Astrocyte (in vitro differentiated cells and primary cell): ENCODE results near the gene NUDT21. TPM values are rescaled to one million over a fixed set of nuclear protein-coding genes. Genes with fewer than 3 reads are reported as not detected.
A peak's percentile ranks its signal among the peaks of the same experiment; 100 is the strongest.

Experiments used
- DNase-seq: peaks from one replicate; pipeline ENCODE4 v3.0.0-alpha.2; 2010; ENCODE audit warnings: low read depth
- FAIRE-seq: peaks from 2 replicates; lab custom pipeline; 2011; peaks lifted over from hg19 to GRCh38; lab: Jason Lieb, UNC
- H2AFZ ChIP-seq: 2 replicates; pipeline ENCODE4 v1.6.0; 2012; ENCODE audit warnings: low read depth, low read length, inconsistent platforms
- H3K27ac ChIP-seq: 2 replicates; pipeline ENCODE4 v1.5.1; 2011; ENCODE audit warnings: low read depth, low read length, inconsistent platforms
- H3K27me3 ChIP-seq: 2 replicates; pipeline ENCODE4 v1.6.0; 2011; ENCODE audit warnings: low read length, inconsistent platforms; ENCODE audit not compliant: insufficient read depth
- H3K36me3 ChIP-seq: 2 replicates; pipeline ENCODE4 v1.5.1; 2011; ENCODE audit warnings: low read length, inconsistent platforms; ENCODE audit not compliant: insufficient read depth
- H3K4me1 ChIP-seq: 2 replicates; pipeline ENCODE4 v1.5.1; 2011; ENCODE audit warnings: low read length, inconsistent platforms; ENCODE audit not compliant: insufficient read depth
- H3K4me2 ChIP-seq: 2 replicates; pipeline ENCODE4 v1.6.0; 2012; ENCODE audit warnings: low read length, inconsistent platforms
- H3K4me3 ChIP-seq: 2 replicates; pipeline ENCODE4 v1.5.1; 2011; ENCODE audit warnings: low read depth, mild to moderate bottlenecking, low read length, inconsistent platforms; ENCODE audit not compliant: insufficient read depth
- H3K79me2 ChIP-seq: 2 replicates; pipeline ENCODE4 v1.6.0; 2012; ENCODE audit warnings: mild to moderate bottlenecking, low read length, inconsistent platforms; ENCODE audit not compliant: insufficient read depth
- H3K9ac ChIP-seq: 2 replicates; pipeline ENCODE4 v1.6.0; 2012; ENCODE audit warnings: mild to moderate bottlenecking, low read length, inconsistent platforms
- H3K9me3 ChIP-seq: 2 replicates; pipeline ENCODE4 v1.5.1; 2012; ENCODE audit warnings: low read depth, mild to moderate bottlenecking, low read length, inconsistent platforms; ENCODE audit not compliant: insufficient read depth
- H4K20me1 ChIP-seq: 2 replicates; pipeline ENCODE4 v1.6.0; 2012; ENCODE audit warnings: low read length, inconsistent platforms; ENCODE audit not compliant: insufficient read depth
- H3K27ac Mint-ChIP-seq: one replicate; pipeline ENCODE4 v1.8.0; 2021; ENCODE audit warnings: mild to moderate bottlenecking, mixed read lengths; ENCODE audit not compliant: unreplicated experiment
- H3K27me3 Mint-ChIP-seq: one replicate; pipeline ENCODE4 v1.8.0; 2021; ENCODE audit warnings: low read depth, mixed read lengths; ENCODE audit not compliant: unreplicated experiment
- H3K36me3 Mint-ChIP-seq: one replicate; pipeline ENCODE4 v1.8.0; 2021; ENCODE audit warnings: low read depth, mixed read lengths; ENCODE audit not compliant: unreplicated experiment
- H3K4me1 Mint-ChIP-seq: one replicate; pipeline ENCODE4 v1.8.0; 2021; ENCODE audit warnings: low read depth, mixed read lengths; ENCODE audit not compliant: unreplicated experiment
- H3K4me3 Mint-ChIP-seq: one replicate; pipeline ENCODE4 v1.8.0; 2021; ENCODE audit warnings: mild to moderate bottlenecking, moderate library complexity, mixed read lengths; ENCODE audit not compliant: unreplicated experiment
- H3K9me3 Mint-ChIP-seq: one replicate; pipeline ENCODE4 v1.8.0; 2021; ENCODE audit warnings: mild to moderate bottlenecking, mixed read lengths; ENCODE audit not compliant: unreplicated experiment
- CTCF ChIP-seq: IDR thresholded peaks from 2 replicates; pipeline ENCODE4 v1.5.1; 2011; ENCODE audit warnings: low read depth, mild to moderate bottlenecking, inconsistent platforms, low read length, moderate library complexity; ENCODE audit not compliant: insufficient read depth
- EZH2 ChIP-seq: IDR thresholded peaks from 2 replicates; pipeline ENCODE4 v1.6.1; 2012; ENCODE audit warnings: mild to moderate bottlenecking, low read length, inconsistent platforms; ENCODE audit not compliant: insufficient read depth
- total RNA-seq: library from RNA; stranded (reverse); gene quantifications from 2 replicates; pipeline ENCODE4 v1.2.1, GENCODE V29; 2021

NUDT21 gene
- total RNA-seq, 1 donor from 2014 or later, result 86.0 TPM

- Histone ChIP-seq H3K4me1 (peaks cover 4% of the 10 kb centered on the region), H3K9me3 (no peaks in the 10 kb centered on the region), H3K4me2 (no peak overlapping the region), H3K27ac (no peak overlapping the region), H3K36me3 (peaks cover 45% of the 10 kb centered on the region), H3K9ac (no peak overlapping the region), H4K20me1 (peaks cover 4% of the 10 kb centered on the region), H3K4me3 (no peak overlapping the region), H2AFZ (no peak overlapping the region), H3K79me2 (peaks cover 3% of the 10 kb centered on the region), H3K27me3 (no peaks in the 10 kb centered on the region)
- Mint-ChIP-seq H3K4me3 (no peak overlapping the region), H3K36me3 (peaks cover 24% of the 10 kb centered on the region), H3K27ac (no peak overlapping the region), H3K9me3 (no peaks in the 10 kb centered on the region), H3K4me1 (no peaks in the 10 kb centered on the region), H3K27me3 (no peaks in the 10 kb centered on the region)
- FAIRE-seq (no peak), DNase-seq (no peak)
- no peak for TF ChIP-seq EZH2
- no peak for TF ChIP-seq CTCF
Measured at GRCh38 chr16:56405977-56406672, 45.0 kb downstream of the NUDT21 start.

GRCh38 chr16:56401482-56401881 lies 49.6 kb downstream of the NUDT21 start:
- FAIRE-seq (no peak), DNase-seq (no peak)
- no peak overlapping the region for H3K27ac ChIP-seq
- Mint-ChIP-seq H3K4me3 (no peak overlapping the region), H3K36me3 (peaks cover 23% of the 10 kb centered on the region), H3K27me3 (no peaks in the 10 kb centered on the region), H3K27ac (no peak overlapping the region), H3K9me3 (no peaks in the 10 kb centered on the region), H3K4me1 (no peaks in the 10 kb centered on the region)
- no peaks in the 10 kb centered on the region for H3K4me1 ChIP-seq
- H3K9ac ChIP-seq, result no peak overlapping the region
- H3K4me3 ChIP-seq, result no peak overlapping the region
- peaks cover 3% of the 10 kb centered on the region for H3K79me2 ChIP-seq
- H3K4me2 ChIP-seq, result no peak overlapping the region
- no peaks in the 10 kb centered on the region for H3K27me3 ChIP-seq
- H2AFZ ChIP-seq, result no peak overlapping the region
- H4K20me1 ChIP-seq, result no peaks in the 10 kb centered on the region
- TF ChIP-seq EZH2 (no peak), CTCF (no peak)
- H3K9me3 ChIP-seq, result no peaks in the 10 kb centered on the region
- peaks cover 34% of the 10 kb centered on the region for H3K36me3 ChIP-seq

- no peak for TF ChIP-seq CTCF
- TF ChIP-seq EZH2, result no peak
- H3K4me1 Mint-ChIP-seq, result no peaks in the 10 kb centered on the region
- H4K20me1 ChIP-seq, result no peaks in the 10 kb centered on the region
- no peaks in the 10 kb centered on the region for H3K9me3 ChIP-seq
- no peak overlapping the region for H3K4me2 ChIP-seq
- peaks cover 3% of the 10 kb centered on the region for H3K9me3 Mint-ChIP-seq
- no peaks in the 10 kb centered on the region for H3K4me1 ChIP-seq
- no peaks in the 10 kb centered on the region for H3K27me3 Mint-ChIP-seq
- peaks cover 34% of the 10 kb centered on the region for H3K36me3 ChIP-seq
- H3K27ac ChIP-seq, result no peak overlapping the region
- FAIRE-seq (no peak), DNase-seq (peak; percentile 32)
- no peak overlapping the region for H2AFZ ChIP-seq
- H3K27me3 ChIP-seq, result no peaks in the 10 kb centered on the region
- H3K4me3 ChIP-seq, result no peak overlapping the region
- H3K4me3 Mint-ChIP-seq, result peak overlapping the region; percentile 51
- H3K36me3 Mint-ChIP-seq, result peaks cover 26% of the 10 kb centered on the region
- no peak overlapping the region for H3K9ac ChIP-seq
- H3K79me2 ChIP-seq, result peaks cover 3% of the 10 kb centered on the region
- no peak overlapping the region for H3K27ac Mint-ChIP-seq
Measured at GRCh38 chr16:56400458-56400857, 50.7 kb downstream of the NUDT21 start.
